HG03135 (cell line): ENCODE results near the gene SLC1A4.
A peak's percentile ranks its signal among the peaks of the same experiment; 100 is the strongest.
"Not testable (repeated sequence)": the region's sequence is repeated elsewhere in the genome, so short reads cannot be mapped to it uniquely, and the experiment has no call there.

Source experiments
- ATAC-seq: cut with Tn5 transposase; IDR thresholded peaks from one replicate; pipeline ENCODE4 v1.9.1; 2021; ENCODE audit warnings: mild to moderate bottlenecking, moderate library complexity; ENCODE audit not compliant: unreplicated experiment

The SLC1A4 gene

GRCh38 chr2:64963719-64964118 is 25.5 kb upstream of the SLC1A4 start:
- ATAC-seq, result no peak

- ATAC-seq, result no peak
These were observed 23.2 kb upstream of the SLC1A4 start for GRCh38 chr2:64966017-64966416.

- no peak for ATAC-seq
These were observed 22.4 kb upstream of the SLC1A4 start for GRCh38 chr2:64966839-64967238.

GRCh38 chr2:64967601-64968000 is 21.6 kb upstream of the SLC1A4 start:
- no peak for ATAC-seq

GRCh38 chr2:64969086-64969485 is 20.1 kb upstream of the SLC1A4 start:
- not testable (repeated sequence) for ATAC-seq

DNA sequence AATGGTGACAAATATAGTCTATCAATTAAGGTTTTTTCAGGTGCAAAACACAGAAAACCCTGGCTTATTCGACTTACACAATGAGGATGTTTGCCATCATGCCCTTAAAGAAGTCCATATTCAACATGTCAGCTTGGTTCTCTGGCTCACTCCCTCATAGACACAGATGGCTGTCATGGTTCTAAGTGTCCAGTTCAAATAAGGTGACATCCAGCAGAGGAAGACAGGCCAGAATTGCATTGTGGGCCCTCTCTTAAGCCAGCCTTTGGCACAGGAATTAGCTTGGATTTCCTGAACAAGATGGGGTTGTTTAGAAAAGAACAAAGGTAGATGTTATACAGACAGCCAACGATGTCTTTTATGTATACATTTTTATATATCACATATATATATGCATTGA is 18.7 kb upstream of the SLC1A4 start:
- no peak for ATAC-seq

GRCh38 chr2:64972426-64972825 is 16.8 kb upstream of the SLC1A4 start:
- ATAC-seq, result no peak

- no peak for ATAC-seq
These were observed 16.3 kb upstream of the SLC1A4 start for GRCh38 chr2:64972876-64973275.

DNA sequence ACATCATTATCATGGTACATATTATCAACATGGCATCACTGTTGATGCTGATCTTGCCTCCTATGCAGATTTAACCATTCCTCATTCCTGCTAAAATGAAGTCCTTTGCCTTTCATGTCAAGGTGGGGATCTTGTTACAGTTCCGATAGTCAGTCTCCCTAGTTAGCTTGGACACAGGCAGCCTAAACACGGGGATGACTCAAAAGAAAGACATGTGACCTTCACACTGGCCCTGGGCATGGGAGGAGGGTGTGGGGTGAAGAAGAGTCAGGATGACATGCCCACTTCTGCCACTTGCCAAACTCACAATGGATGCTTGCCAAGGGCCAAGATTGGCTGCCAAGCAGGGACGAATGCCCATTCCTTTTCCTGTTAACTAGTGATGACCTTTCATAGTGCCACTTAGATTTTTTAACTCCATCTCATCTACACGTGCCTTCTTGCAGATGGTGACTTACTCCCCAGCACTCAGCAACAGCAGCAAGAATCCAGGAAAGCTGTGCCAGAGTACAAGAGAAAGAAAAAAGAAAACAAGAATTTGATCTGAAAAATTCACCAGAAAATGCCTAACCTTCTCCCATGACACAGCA is 13.9 kb upstream of the SLC1A4 start:
- no peak for ATAC-seq

GRCh38 chr2:64976276-64976675 is 12.9 kb upstream of the SLC1A4 start:
- no peak for ATAC-seq

- ATAC-seq, result no peak
These were observed 10.5 kb upstream of the SLC1A4 start for GRCh38 chr2:64978514-64979268.

DNA sequence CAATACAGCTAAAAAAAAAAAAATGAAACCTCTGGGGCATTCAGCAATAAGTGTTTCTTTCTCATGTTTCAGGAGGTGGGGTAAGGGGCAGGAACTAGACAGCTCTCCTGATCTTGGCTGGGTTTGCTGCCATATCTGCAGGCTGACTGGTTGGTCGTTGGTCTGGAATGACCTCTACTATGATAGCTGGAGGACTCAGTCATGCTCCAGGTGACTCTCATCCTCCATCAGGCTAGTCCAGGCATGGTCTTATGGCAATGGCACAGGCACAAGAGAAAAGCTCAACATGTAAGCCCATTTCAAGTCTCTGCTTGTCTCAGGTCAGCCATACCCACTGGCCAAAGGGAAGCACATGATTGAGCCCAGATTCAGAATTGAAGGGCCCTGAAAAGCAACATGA is 9.5 kb upstream of the SLC1A4 start:
- no peak for ATAC-seq

DNA sequence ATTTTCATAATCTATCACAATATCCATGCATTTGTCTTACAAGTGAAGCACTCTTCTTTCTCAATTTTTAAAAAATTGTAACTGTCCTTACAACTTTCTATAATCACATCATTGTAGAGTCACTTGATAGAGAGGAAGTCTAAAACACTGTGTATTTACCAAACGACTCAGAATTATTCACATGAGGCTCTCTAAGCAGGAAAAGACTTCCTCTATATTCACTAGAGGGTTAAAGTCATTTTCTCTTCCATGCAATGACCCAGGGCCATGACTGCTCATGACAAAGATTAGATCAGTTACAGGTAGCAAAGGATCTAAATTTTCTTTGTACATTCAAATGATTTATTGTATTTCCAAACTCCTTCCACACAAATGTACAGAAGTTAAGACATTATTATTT is 9.0 kb upstream of the SLC1A4 start:
- no peak for ATAC-seq

GRCh38 chr2:64982311-64982857 is 6.8 kb upstream of the SLC1A4 start:
- peak; percentile 49 for ATAC-seq

GRCh38 chr2:64982932-64983331 is 6.3 kb upstream of the SLC1A4 start:
- ATAC-seq, result no peak

DNA sequence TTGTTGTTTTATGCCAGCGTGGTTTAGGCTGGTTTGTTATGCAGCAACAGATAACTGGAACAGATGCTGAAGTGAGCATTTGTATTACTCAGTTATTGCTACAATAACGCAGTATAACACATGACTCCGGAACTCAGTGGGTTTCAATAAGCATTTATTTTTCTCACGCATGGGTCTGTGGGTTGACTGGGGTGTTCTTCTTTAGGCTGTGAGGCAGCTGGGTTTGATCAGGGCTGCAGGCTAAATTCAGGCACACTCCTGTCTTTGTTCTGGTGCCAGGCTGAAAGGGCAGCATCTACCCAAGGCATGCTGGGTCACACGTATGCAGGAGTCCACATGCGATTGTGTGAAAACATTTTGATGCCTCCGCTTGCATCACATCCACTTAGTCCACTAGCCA is 3.8 kb upstream of the SLC1A4 start:
- no peak for ATAC-seq

DNA sequence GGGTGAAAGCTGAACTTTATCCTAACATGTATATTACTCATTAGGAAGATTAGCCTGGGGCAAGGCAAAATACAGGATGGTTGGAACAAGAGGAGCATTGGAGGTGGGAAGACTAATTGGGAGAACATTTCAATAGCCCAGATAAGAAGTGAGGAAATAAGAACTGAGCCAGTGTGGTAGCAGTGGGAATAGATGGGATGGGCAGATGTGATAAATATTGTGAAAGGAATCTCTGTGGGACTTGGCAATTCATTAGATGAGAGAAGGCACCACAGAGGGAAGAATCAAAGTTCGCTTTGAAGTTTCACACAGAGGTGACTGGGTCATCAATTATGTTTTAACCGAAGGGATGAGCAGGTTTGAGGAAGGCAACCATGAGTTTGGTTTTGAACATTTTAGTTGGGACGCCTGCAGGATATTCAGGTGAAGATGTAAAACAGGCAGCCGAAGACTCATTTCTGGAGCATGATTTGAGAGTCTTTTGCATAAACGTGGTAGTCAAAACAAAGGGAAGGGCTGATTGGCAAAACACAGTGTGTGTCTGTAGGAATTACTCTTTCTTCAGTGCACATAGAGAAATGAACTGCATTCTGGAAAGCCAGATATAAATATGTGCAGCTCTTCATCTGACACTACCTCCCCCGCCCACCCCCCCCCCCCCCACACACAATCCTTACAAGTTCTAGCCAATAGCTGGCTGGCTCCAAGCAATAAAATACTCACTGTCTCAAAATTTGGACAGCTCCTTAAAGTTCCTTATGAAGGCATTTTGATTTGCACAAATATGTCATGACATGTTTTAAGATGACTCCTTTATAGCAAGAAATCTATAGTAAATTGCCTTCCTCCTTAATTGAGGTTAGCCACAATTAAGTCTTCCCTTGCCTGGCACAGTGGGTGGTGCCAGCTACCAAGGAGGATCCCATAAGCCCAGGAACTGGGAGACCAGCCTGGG is 1.9 kb upstream of the SLC1A4 start:
- no peak for ATAC-seq

DNA sequence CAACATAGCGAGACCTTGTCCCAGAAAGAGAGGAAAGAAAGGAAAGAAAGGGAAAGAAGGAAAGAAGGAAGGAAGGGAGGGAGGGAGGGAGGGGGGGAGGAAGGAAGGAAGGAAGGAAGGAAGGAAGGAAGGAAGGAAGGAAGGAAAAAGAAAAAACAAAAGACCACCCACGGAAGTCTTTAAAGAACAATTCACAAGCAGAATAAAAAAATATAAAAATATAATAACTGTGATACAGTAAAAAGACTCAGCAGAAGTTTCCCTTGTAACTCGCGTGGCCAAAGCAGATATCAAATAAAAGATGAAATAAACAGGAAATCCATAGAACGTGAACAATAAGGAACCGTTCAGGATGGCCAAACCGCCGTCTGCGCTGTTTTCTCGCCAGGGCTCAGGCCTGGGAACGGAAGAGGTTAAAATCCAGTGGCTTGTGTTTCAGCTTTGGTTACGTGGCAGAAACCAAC is 1.2 kb upstream of the SLC1A4 start:
- ATAC-seq, result no peak

GRCh38 chr2:64988420-64989125 is 626 bp upstream of the SLC1A4 start:
- ATAC-seq, result peak; percentile 28

DNA sequence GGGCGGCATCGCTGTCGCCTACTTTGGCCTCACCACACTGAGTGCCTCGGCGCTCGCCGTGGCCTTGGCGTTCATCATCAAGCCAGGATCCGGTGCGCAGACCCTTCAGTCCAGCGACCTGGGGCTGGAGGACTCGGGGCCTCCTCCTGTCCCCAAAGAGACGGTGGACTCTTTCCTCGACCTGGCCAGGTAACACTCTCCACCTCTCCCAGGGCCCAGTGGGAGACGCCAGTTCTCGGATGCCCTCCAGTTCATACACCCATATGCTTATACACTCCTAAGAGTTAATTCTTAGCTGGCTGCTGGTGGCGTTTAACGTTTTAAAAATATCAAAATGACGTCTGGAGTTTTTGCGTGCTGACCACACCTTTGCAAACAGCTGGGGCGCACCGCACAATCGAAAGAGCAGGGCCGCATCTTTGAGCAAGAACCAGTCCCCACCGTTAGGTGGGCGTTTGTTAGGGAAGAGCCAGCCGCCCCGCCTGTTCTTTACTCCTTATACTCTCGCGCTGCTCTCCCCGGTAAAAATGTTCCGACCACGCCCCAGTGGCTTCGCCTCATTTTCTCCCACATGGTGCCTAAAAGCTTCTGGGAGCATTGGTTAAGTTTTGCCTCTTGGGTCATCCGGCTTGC is 899 bp downstream of the SLC1A4 start:
- ATAC-seq, result no peak
